WTC11 (cell line): ENCODE results near the gene GABBR2. TPM values are rescaled to one million over a fixed set of nuclear protein-coding genes. Genes with fewer than 3 reads are reported as not detected.

ENCODE experiments used
- ATAC-seq: fragments of 200-7000 bp; cut with Tn5 transposase; 2 replicates; pipeline ENCODE4 v1.10.0; 2021; ENCODE audit warnings: mild to moderate bottlenecking, moderate library complexity
- CTCF ChIA-PET: fragments of 300-600 bp; sonication (Branson Sonifier 250); formaldehyde crosslinking; loops from one replicate; lab custom pipeline; 2021; ENCODE audit warnings: antibody characterized with exemption; lab: Charles Lee
- POLR2A ChIA-PET: fragments of 350-600 bp; sonication (Branson Sonifier 250); formaldehyde crosslinking; loops from one replicate; lab custom pipeline; 2021; ENCODE audit warnings: antibody characterized with exemption; lab: Charles Lee
- DNase-seq: peaks from one replicate; pipeline ENCODE4 v3.0.0; 2021; ENCODE audit warnings: low spot score
- H3K27ac Mint-ChIP-seq: 2 replicates; pipeline ENCODE4 v1.8.0; 2021; ENCODE audit warnings: mixed read lengths
- H3K27me3 Mint-ChIP-seq: 2 replicates; pipeline ENCODE4 v1.8.0; 2021; ENCODE audit warnings: low read depth, mild to moderate bottlenecking, moderate library complexity, mixed read lengths
- H3K36me3 Mint-ChIP-seq: 2 replicates; pipeline ENCODE4 v1.8.0; 2021; ENCODE audit warnings: mixed read lengths
- H3K4me1 Mint-ChIP-seq: 2 replicates; pipeline ENCODE4 v1.8.0; 2022; ENCODE audit warnings: mixed read lengths
- H3K4me3 Mint-ChIP-seq: 2 replicates; pipeline ENCODE4 v1.8.0; 2021; ENCODE audit warnings: mild to moderate bottlenecking, moderate library complexity, mixed read lengths
- H3K9me3 Mint-ChIP-seq: 2 replicates; pipeline ENCODE4 v1.8.0; 2021; ENCODE audit warnings: mixed read lengths
- ATF1 ChIP-seq: sonication (generic); formaldehyde crosslinking; IDR thresholded peaks from 2 replicates; pipeline ENCODE4 v1.8.1; 2023; ENCODE audit warnings: mild to moderate bottlenecking, moderate library complexity, missing genetic modification reagents
- CREB1 ChIP-seq: sonication (generic); formaldehyde crosslinking; IDR thresholded peaks from 2 replicates; pipeline ENCODE4 v1.8.0; 2023; ENCODE audit warnings: mild to moderate bottlenecking, missing genetic modification reagents
- CREM ChIP-seq: sonication (generic); formaldehyde crosslinking; IDR thresholded peaks from 2 replicates; pipeline ENCODE4 v1.8.1; 2022; ENCODE audit warnings: mild to moderate bottlenecking, missing genetic modification reagents, moderate library complexity
- E2F1 ChIP-seq: sonication (generic); formaldehyde crosslinking; IDR thresholded peaks from 2 replicates; pipeline ENCODE4 v1.8.0; 2022; ENCODE audit warnings: mild to moderate bottlenecking, missing genetic modification reagents
- E2F5 ChIP-seq: sonication (generic); formaldehyde crosslinking; IDR thresholded peaks from 2 replicates; pipeline ENCODE4 v1.8.1; 2022; ENCODE audit warnings: mild to moderate bottlenecking, moderate library complexity, missing genetic modification reagents
- ERG ChIP-seq: fragments of 250-450 bp; sonication (Bioruptor Pico); IDR thresholded peaks from 2 replicates; pipeline ENCODE4 v1.8.0; 2021; ENCODE audit warnings: mild to moderate bottlenecking
- FOXP1 ChIP-seq: sonication (generic); formaldehyde crosslinking; IDR thresholded peaks from 2 replicates; pipeline ENCODE4 v1.8.0; 2022; ENCODE audit warnings: missing genetic modification reagents, mild to moderate bottlenecking, moderate library complexity, borderline replicate concordance
- GABPB1 ChIP-seq: sonication (generic); formaldehyde crosslinking; IDR thresholded peaks from 2 replicates; pipeline ENCODE4 v1.8.1; 2023; ENCODE audit warnings: mild to moderate bottlenecking, missing genetic modification reagents
- JAZF1 ChIP-seq: fragments of 250-450 bp; sonication (Bioruptor Pico); IDR thresholded peaks from 2 replicates; pipeline ENCODE4 v1.9.0; 2021; ENCODE audit warnings: moderate library complexity, mild to moderate bottlenecking, inconsistent platforms
- MYBL2 ChIP-seq: sonication (generic); formaldehyde crosslinking; IDR thresholded peaks from 2 replicates; pipeline ENCODE4 v1.8.1; 2023; ENCODE audit warnings: mild to moderate bottlenecking, moderate library complexity, missing genetic modification reagents
- NFYB ChIP-seq: sonication (generic); formaldehyde crosslinking; conservative IDR thresholded peaks from 2 replicates; pipeline ENCODE4 v1.8.0; 2022; ENCODE audit warnings: low read depth, missing genetic modification reagents
- PREB ChIP-seq: sonication (generic); formaldehyde crosslinking; IDR thresholded peaks from 2 replicates; pipeline ENCODE4 v1.8.1; 2022; ENCODE audit warnings: mild to moderate bottlenecking, missing genetic modification reagents, moderate library complexity, borderline replicate concordance
- RORB ChIP-seq: fragments of 250-450 bp; sonication (Bioruptor Pico); IDR thresholded peaks from 2 replicates; pipeline ENCODE4 v1.9.0; 2021; ENCODE audit warnings: mild to moderate bottlenecking
- TEAD4 ChIP-seq: sonication (generic); formaldehyde crosslinking; IDR thresholded peaks from 2 replicates; pipeline ENCODE4 v1.8.0; 2022; ENCODE audit warnings: mild to moderate bottlenecking, missing genetic modification reagents
- ZNF138 ChIP-seq: sonication (generic); formaldehyde crosslinking; conservative IDR thresholded peaks from 2 replicates; pipeline ENCODE4 v1.8.1; 2022; ENCODE audit warnings: mild to moderate bottlenecking, moderate library complexity, missing genetic modification reagents
- ZNF416 ChIP-seq: fragments of 250-450 bp; sonication (Bioruptor Pico); IDR thresholded peaks from 2 replicates; pipeline ENCODE4 v1.9.0; 2021; ENCODE audit warnings: mild to moderate bottlenecking, inconsistent platforms
- total RNA-seq: library from RNA; stranded (reverse); gene quantifications from 3 replicates; pipeline ENCODE4 v1.2.3, GENCODE V29; 2021
- TF ChIP-seq, protein P1 (sequence below): fragments of 250-450 bp; sonication (Bioruptor Pico); IDR thresholded peaks from 2 replicates; pipeline ENCODE4 v1.9.0; 2021; ENCODE audit warnings: moderate library complexity, mild to moderate bottlenecking, inconsistent platforms, borderline replicate concordance
- TF ChIP-seq, protein P2 (sequence below): sonication (generic); formaldehyde crosslinking; IDR thresholded peaks from 2 replicates; pipeline ENCODE4 v1.8.1; 2022; ENCODE audit warnings: low read depth, mild to moderate bottlenecking, moderate library complexity, missing genetic modification reagents, borderline replicate concordance
- TF ChIP-seq, protein P3 (sequence below): sonication (generic); formaldehyde crosslinking; IDR thresholded peaks from 2 replicates; pipeline ENCODE4 v1.8.0; 2022; ENCODE audit warnings: missing genetic modification reagents

The GABBR2 gene
- total RNA-seq, 1 experiment from 2014 or later: 0.92 TPM

DNA sequence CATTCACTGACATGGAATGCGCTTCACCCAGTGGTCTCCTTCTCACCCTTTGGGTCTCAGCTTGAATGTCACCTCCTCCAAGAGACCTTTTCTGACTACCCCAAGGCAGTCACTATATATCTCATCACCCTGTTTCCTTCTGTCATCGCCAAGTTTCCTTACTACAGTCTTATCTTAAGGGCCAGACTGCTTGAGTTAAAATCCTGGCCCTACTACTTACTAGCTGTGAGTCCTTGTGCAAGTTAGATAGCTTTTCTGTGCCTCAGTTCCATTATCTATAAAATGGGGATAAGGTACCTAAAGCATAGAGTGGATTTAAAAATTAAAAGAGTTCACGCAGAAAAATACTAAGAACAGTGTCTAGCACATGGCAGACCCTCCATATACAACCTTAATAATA is 132.4 kb downstream of the GABBR2 start:
- no peak for DNase-seq
- Mint-ChIP-seq H3K27ac (no peak overlapping the region), H3K27me3 (no peaks in the 10 kb centered on the region; the same call in 1 of the 2 replicates), H3K4me1 (no peaks in the 10 kb centered on the region), H3K36me3 (no peaks in the 10 kb centered on the region), H3K4me3 (no peak overlapping the region), H3K9me3 (0 out of 2 replicates have a peak, but pooled peaks cover 4% of the 10 kb centered on the region)
- no peak for ATAC-seq
- no peak for TF ChIP-seq TEAD4 (CRISPR knock-in tag)
- TF ChIP-seq, protein P1, sequence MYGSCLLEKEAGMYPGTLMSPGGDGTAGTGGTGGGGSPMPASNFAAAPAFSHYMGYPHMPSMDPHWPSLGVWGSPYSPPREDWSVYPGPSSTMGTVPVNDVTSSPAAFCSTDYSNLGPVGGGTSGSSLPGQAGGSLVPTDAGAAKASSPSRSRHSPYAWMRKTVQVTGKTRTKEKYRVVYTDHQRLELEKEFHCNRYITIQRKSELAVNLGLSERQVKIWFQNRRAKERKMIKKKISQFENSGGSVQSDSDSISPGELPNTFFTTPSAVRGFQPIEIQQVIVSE (CRISPR knock-in tag): no peak
- TF ChIP-seq PREB (CRISPR knock-in tag): no peak
- TF ChIP-seq CREB1 (CRISPR knock-in tag): no peak
- TF ChIP-seq, protein P2, sequence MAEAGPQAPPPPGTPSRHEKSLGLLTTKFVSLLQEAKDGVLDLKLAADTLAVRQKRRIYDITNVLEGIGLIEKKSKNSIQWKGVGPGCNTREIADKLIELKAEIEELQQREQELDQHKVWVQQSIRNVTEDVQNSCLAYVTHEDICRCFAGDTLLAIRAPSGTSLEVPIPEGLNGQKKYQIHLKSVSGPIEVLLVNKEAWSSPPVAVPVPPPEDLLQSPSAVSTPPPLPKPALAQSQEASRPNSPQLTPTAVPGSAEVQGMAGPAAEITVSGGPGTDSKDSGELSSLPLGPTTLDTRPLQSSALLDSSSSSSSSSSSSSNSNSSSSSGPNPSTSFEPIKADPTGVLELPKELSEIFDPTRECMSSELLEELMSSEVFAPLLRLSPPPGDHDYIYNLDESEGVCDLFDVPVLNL (CRISPR knock-in tag): no peak
- no peak for TF ChIP-seq ZNF138 (CRISPR knock-in tag)
- TF ChIP-seq FOXP1 (CRISPR knock-in tag): no peak
- TF ChIP-seq E2F5 (CRISPR knock-in tag): no peak
- TF ChIP-seq JAZF1 (CRISPR knock-in tag): no peak
- no peak for TF ChIP-seq NFYB (CRISPR knock-in tag)
- no peak for TF ChIP-seq CREM (CRISPR knock-in tag)
- CTCF ChIA-PET: interaction anchor here (1.9 kb wide), 1 partner anchor 40 kb away, joined by 11 read pairs; no protein-coding TSS in a partner anchor
- POLR2A ChIA-PET: no interaction called here

GRCh38 chr9:98575379-98576346 is 133.1 kb downstream of the GABBR2 start:
- no peaks in the 10 kb centered on the region for H3K4me1 Mint-ChIP-seq
- H3K36me3 Mint-ChIP-seq: no peaks in the 10 kb centered on the region
- no peak for ATAC-seq
- POLR2A ChIA-PET: no interaction called here
- no peak for DNase-seq
- H3K4me3 Mint-ChIP-seq: no peak overlapping the region
- H3K9me3 Mint-ChIP-seq: 0 out of 2 replicates have a peak, but pooled peaks cover 4% of the 10 kb centered on the region
- CTCF ChIA-PET: interaction anchor here (0.5 to 1.9 kb wide), 4 partner anchors 9 to 132 kb away, joined by 3 to 11 read pairs (median 4); no protein-coding TSS in a partner anchor
- no peak overlapping the region for H3K27ac Mint-ChIP-seq
- no peaks in the 10 kb centered on the region; the same call in 1 of the 2 replicates for H3K27me3 Mint-ChIP-seq
- TF ChIP-seq E2F5 (CRISPR knock-in tag): no peak
- TF ChIP-seq E2F1: no peak
- no peak for TF ChIP-seq MYBL2
- no peak for TF ChIP-seq ZNF416 (CRISPR knock-in tag)
- TF ChIP-seq, protein P3, sequence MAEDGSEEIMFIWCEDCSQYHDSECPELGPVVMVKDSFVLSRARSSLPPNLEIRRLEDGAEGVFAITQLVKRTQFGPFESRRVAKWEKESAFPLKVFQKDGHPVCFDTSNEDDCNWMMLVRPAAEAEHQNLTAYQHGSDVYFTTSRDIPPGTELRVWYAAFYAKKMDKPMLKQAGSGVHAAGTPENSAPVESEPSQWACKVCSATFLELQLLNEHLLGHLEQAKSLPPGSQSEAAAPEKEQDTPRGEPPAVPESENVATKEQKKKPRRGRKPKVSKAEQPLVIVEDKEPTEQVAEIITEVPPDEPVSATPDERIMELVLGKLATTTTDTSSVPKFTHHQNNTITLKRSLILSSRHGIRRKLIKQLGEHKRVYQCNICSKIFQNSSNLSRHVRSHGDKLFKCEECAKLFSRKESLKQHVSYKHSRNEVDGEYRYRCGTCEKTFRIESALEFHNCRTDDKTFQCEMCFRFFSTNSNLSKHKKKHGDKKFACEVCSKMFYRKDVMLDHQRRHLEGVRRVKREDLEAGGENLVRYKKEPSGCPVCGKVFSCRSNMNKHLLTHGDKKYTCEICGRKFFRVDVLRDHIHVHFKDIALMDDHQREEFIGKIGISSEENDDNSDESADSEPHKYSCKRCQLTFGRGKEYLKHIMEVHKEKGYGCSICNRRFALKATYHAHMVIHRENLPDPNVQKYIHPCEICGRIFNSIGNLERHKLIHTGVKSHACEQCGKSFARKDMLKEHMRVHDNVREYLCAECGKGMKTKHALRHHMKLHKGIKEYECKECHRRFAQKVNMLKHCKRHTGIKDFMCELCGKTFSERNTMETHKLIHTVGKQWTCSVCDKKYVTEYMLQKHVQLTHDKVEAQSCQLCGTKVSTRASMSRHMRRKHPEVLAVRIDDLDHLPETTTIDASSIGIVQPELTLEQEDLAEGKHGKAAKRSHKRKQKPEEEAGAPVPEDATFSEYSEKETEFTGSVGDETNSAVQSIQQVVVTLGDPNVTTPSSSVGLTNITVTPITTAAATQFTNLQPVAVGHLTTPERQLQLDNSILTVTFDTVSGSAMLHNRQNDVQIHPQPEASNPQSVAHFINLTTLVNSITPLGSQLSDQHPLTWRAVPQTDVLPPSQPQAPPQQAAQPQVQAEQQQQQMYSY (CRISPR knock-in tag): no peak
- no peak for TF ChIP-seq RORB (CRISPR knock-in tag)
- no peak for TF ChIP-seq ERG (CRISPR knock-in tag)
- no peak for TF ChIP-seq GABPB1
- TF ChIP-seq CREB1 (CRISPR knock-in tag): no peak
- TF ChIP-seq ATF1 (CRISPR knock-in tag): no peak
